Measurements from ENCODE around the gene EPHB1. TPM values are rescaled to one million over a fixed set of nuclear protein-coding genes. Genes with fewer than 3 reads are reported as not detected.

EPHB1 gene
- total RNA-seq, 1 experiment from 2014 or later: 0.86 TPM

DNA sequence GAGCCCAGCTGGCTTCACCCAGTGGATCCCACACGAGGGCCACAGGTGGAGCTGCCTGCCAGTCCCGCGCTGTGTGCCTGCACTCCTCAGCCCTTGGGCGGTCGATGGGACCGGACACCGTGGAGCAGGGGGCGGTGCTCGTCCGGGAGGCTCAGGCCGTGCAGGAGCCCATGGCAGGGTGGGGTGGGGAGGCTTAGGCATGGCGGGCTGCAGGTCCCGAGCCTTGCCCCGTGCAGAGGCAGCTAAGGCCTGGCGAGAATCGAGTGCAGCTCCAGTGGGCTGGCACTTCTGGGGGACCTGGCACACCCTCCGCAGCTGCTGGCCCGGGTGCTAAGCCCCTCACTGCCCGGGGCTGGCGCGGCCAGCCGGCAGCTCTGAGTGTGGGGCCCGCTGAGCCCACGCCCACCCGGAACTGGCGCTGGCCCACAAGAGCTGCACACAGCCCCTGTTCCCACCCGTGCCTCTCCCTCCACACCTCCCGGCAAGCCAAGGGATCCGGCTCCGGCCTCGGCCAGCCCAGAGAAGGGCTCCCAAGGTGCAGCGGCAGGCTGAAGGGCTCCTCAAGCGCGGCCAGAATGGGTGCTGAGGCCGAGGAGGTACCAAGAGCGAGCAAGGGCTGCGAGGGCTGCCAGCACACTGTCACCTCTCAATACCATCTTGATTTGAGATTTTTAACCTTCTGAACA lies 121.4 kb downstream of the EPHB1 start:
- DNase-seq (ENCODE audit: low read depth, low spot score): no peak
- no peak overlapping the region for H3K27ac ChIP-seq (ENCODE audit: low read depth, low read length)
- H3K79me2 ChIP-seq (ENCODE audit: insufficient read depth, low read length): no peaks in the 10 kb centered on the region
- H2AFZ ChIP-seq (ENCODE audit: low read depth, low read length, poor library complexity, severe bottlenecking): no peak overlapping the region
- H3K4me1 ChIP-seq (ENCODE audit: control insufficient read depth in 1 of 2, insufficient read depth in 2 of 2, low read length in 2 of 2): no peaks in the 10 kb centered on the region
- RAD21 ChIA-PET (ENCODE audit: low non-redundant PET in 1 of 2, low total read pairs in 2 of 2, uncharacterized antibody in 2 of 2, unreplicated experiment in 2 of 2): no interaction called here
- no peaks in the 10 kb centered on the region for H3K36me3 ChIP-seq (ENCODE audit: control insufficient read depth in 1 of 2, insufficient read depth in 2 of 2, low read length in 2 of 2)
- no peak overlapping the region for H3K4me3 ChIP-seq (replicated peaks in 1 of 2; ENCODE audit: low read depth in 1 of 2, low read length in 2 of 2)
- CTCF ChIA-PET: no interaction called here
- H3K4me2 ChIP-seq (ENCODE audit: low read length): no peak overlapping the region
- H3K27me3 ChIP-seq (ENCODE audit: insufficient read depth, low read length): peaks cover 27% of the 10 kb centered on the region
- ATAC-seq: no peak
- intact Hi-C loops (cut with micrococcal nuclease): no loop called here
- no peaks in the 10 kb centered on the region for H3K9me2 ChIP-seq (ENCODE audit: insufficient read depth)
- H4K20me1 ChIP-seq (ENCODE audit: insufficient read depth): no peaks in the 10 kb centered on the region
- no TSS peak for BruUV-seq (replicated peaks)
- H3K9ac ChIP-seq (ENCODE audit: low read length): no peak overlapping the region
- TF ChIP-seq POLR2A (IDR thresholded peaks at IDR 0.05; ENCODE audit: borderline replicate concordance, extremely low read depth, insufficient read depth, insufficient read length) (no peak), YY1 (IDR thresholded peaks at IDR 0.05; ENCODE audit: extremely low read depth, insufficient replicate concordance, low read depth, low read length) (no peak), SIN3A (IDR thresholded peaks at IDR 0.05; ENCODE audit: low read depth) (no peak), EZH2phosphoT487 (IDR thresholded peaks at IDR 0.05; ENCODE audit: borderline replicate concordance) (no peak), ELF1 (IDR thresholded peaks at IDR 0.05; ENCODE audit: borderline replicate concordance, low read depth) (no peak), FOSL1 (IDR thresholded peaks at IDR 0.05; ENCODE audit: low read depth) (no peak), RAD21 (IDR thresholded peaks at IDR 0.05; ENCODE audit: low read depth) (no peak), ZNF274 (IDR thresholded peaks at IDR 0.05; ENCODE audit: low read depth, low read length) (no peak), CEBPB (IDR thresholded peaks at IDR 0.05; ENCODE audit: low read depth) (no peak)
- TF ChIP-seq, protein P1, sequence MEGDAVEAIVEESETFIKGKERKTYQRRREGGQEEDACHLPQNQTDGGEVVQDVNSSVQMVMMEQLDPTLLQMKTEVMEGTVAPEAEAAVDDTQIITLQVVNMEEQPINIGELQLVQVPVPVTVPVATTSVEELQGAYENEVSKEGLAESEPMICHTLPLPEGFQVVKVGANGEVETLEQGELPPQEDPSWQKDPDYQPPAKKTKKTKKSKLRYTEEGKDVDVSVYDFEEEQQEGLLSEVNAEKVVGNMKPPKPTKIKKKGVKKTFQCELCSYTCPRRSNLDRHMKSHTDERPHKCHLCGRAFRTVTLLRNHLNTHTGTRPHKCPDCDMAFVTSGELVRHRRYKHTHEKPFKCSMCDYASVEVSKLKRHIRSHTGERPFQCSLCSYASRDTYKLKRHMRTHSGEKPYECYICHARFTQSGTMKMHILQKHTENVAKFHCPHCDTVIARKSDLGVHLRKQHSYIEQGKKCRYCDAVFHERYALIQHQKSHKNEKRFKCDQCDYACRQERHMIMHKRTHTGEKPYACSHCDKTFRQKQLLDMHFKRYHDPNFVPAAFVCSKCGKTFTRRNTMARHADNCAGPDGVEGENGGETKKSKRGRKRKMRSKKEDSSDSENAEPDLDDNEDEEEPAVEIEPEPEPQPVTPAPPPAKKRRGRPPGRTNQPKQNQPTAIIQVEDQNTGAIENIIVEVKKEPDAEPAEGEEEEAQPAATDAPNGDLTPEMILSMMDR (IDR thresholded peaks at IDR 0.05 in 2 of 3, conservative IDR thresholded peaks at IDR 0.05 in 1 of 3; ENCODE audit: borderline replicate concordance in 1 of 3, insufficient read depth in 1 of 3, low read depth in 2 of 3, low read length in 2 of 3): no peak
- TF ChIP-seq, protein P2, sequence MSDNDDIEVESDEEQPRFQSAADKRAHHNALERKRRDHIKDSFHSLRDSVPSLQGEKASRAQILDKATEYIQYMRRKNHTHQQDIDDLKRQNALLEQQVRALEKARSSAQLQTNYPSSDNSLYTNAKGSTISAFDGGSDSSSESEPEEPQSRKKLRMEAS (IDR thresholded peaks at IDR 0.05): no peak
- POLR2A ChIA-PET: no interaction called here
- no peaks in the 10 kb centered on the region for H3K9me3 ChIP-seq (ENCODE audit: control insufficient read depth in 1 of 2, insufficient read depth in 1 of 2, low read depth in 1 of 2, low read length in 2 of 2)

All from HCT116 (cell line).